CD4-positive, alpha-beta T cell (primary cell): Measurements from ENCODE around the gene SPG7. TPM values are rescaled to one million over a fixed set of nuclear protein-coding genes. Genes with fewer than 3 reads are reported as not detected.

Experiments
- ATAC-seq: fragments of 200-7000 bp; cut with Tn5 transposase; one replicate; pipeline ENCODE4 v1.10.0; 2022; ENCODE audit warnings: mild to moderate bottlenecking; ENCODE audit not compliant: poor library complexity
- CTCF ChIA-PET: fragments of 350-600 bp; sonication (Branson Sonifier 250); formaldehyde crosslinking; loops from one replicate; lab custom pipeline; 2021; ENCODE audit warnings: antibody characterized with exemption, inconsistent platforms; lab: Charles Lee
- POLR2A ChIA-PET: fragments of 350-600 bp; sonication (Branson Sonifier 250); formaldehyde crosslinking; loops from one replicate; lab custom pipeline; 2021; ENCODE audit warnings: antibody characterized with exemption, inconsistent platforms; lab: Charles Lee
- DNase-seq, 14 experiments: peaks; one replicate each; pipeline ENCODE4 v3.0.0-alpha.2; 2013 to 2020; ENCODE audit warnings: mixed read lengths in 2 of 14
- H3K27ac ChIP-seq, 2 donors: one replicate each; pipeline versions ENCODE4 v1.5.1 to v1.7.0; 2013; ENCODE audit warnings: low read length in 2 of 2, low read depth in 1 of 2, mild to moderate bottlenecking in 1 of 2
- H3K27me3 ChIP-seq, 2 experiments: 1 replicate in 1 of 2; 2 replicates in 1 of 2; pipeline versions ENCODE4 v1.6.1 to v1.7.0; 2013; ENCODE audit warnings: low read length in 2 of 2, control low read depth in 1 of 2, mild to moderate bottlenecking in 1 of 2, moderate library complexity in 1 of 2; ENCODE audit not compliant: insufficient read depth in 2 of 2, control insufficient read depth in 1 of 2
- H3K36me3 ChIP-seq: one replicate; pipeline ENCODE4 v1.6.1; 2013; ENCODE audit warnings: low read length, control low read depth; ENCODE audit not compliant: insufficient read depth
- H3K4me1 ChIP-seq: one replicate; pipeline ENCODE4 v1.6.1; 2013; ENCODE audit warnings: low read length, control low read depth; ENCODE audit not compliant: insufficient read depth
- H3K4me3 ChIP-seq: one replicate; pipeline ENCODE4 v1.5.1; 2013; ENCODE audit warnings: mild to moderate bottlenecking, low read length, moderate library complexity
- H3K9me3 ChIP-seq, 2 experiments: 1 replicate in 1 of 2; 2 replicates in 1 of 2; pipeline versions ENCODE4 v1.6.1 to v1.7.0; 2013; ENCODE audit warnings: low read length in 2 of 2, mild to moderate bottlenecking in 2 of 2, control low read depth in 1 of 2, moderate library complexity in 1 of 2; ENCODE audit not compliant: control insufficient read depth in 1 of 2, insufficient read depth in 1 of 2
- H3K27ac Mint-ChIP-seq: one replicate; pipeline ENCODE4 v1.8.0; 2020; ENCODE audit warnings: mixed read lengths
- H3K27me3 Mint-ChIP-seq: one replicate; pipeline ENCODE4 v1.8.0; 2021; ENCODE audit warnings: mixed read lengths
- H3K36me3 Mint-ChIP-seq: one replicate; pipeline ENCODE4 v1.8.0; 2021; ENCODE audit warnings: low read depth, mixed read lengths
- H3K4me1 Mint-ChIP-seq: one replicate; pipeline ENCODE4 v1.8.0; 2021; ENCODE audit warnings: low read depth, mixed read lengths
- H3K4me3 Mint-ChIP-seq: one replicate; pipeline ENCODE4 v1.8.0; 2020; ENCODE audit warnings: mild to moderate bottlenecking, mixed read lengths
- H3K9me3 Mint-ChIP-seq: one replicate; pipeline ENCODE4 v1.8.0; 2020; ENCODE audit warnings: mixed read lengths
- intact Hi-C, 2 experiments: fragments of 100-400 bp; cut with DNase I in 1 of 2; cut with micrococcal nuclease in 1 of 2; formaldehyde crosslinking; loops; one replicate each; pipeline versions ENCODE4 v1.15.1 to v1.9.0; 2023 to 2025; cut with DNase I, micrococcal nuclease
- total RNA-seq, 174 experiments: library from RNA in 2 of 174; stranded (reverse) in 2 of 174; gene quantifications; one replicate each; pipeline ENCODE4 v1.2.3 and lab custom pipeline; 2021 to 2026
- TF ChIP-seq, protein P1 (sequence below): fragments of 200-600 bp; IDR thresholded peaks from one replicate; pipeline ENCODE4 v1.8.0; 2022; ENCODE audit warnings: antibody characterized with exemption, mild to moderate bottlenecking

SPG7 gene
- total RNA-seq, 2 experiments from 2014 or later: 163 to 167 TPM

- no peaks in the 10 kb centered on the region for H3K9me3 Mint-ChIP-seq
- H3K27ac ChIP-seq: no peak overlapping the region
- TF ChIP-seq, protein P1, sequence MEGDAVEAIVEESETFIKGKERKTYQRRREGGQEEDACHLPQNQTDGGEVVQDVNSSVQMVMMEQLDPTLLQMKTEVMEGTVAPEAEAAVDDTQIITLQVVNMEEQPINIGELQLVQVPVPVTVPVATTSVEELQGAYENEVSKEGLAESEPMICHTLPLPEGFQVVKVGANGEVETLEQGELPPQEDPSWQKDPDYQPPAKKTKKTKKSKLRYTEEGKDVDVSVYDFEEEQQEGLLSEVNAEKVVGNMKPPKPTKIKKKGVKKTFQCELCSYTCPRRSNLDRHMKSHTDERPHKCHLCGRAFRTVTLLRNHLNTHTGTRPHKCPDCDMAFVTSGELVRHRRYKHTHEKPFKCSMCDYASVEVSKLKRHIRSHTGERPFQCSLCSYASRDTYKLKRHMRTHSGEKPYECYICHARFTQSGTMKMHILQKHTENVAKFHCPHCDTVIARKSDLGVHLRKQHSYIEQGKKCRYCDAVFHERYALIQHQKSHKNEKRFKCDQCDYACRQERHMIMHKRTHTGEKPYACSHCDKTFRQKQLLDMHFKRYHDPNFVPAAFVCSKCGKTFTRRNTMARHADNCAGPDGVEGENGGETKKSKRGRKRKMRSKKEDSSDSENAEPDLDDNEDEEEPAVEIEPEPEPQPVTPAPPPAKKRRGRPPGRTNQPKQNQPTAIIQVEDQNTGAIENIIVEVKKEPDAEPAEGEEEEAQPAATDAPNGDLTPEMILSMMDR: no peak
- H3K4me3 ChIP-seq: no peak overlapping the region
- H3K36me3 ChIP-seq: peaks cover 59% of the 10 kb centered on the region
- ChIA-PET CTCF (no interaction called here), POLR2A (no interaction called here)
- peaks cover 19% of the 10 kb centered on the region for H3K4me1 ChIP-seq
- H3K4me1 Mint-ChIP-seq: peaks cover 19% of the 10 kb centered on the region
- H3K4me3 Mint-ChIP-seq: no peak overlapping the region
- H3K27me3 ChIP-seq: no peaks in the 10 kb centered on the region
- H3K9me3 ChIP-seq: no peaks in the 10 kb centered on the region
- peaks cover 55% of the 10 kb centered on the region for H3K36me3 Mint-ChIP-seq
- intact Hi-C loops: no loop called here
- H3K27me3 Mint-ChIP-seq: no peaks in the 10 kb centered on the region
- no peak overlapping the region for H3K27ac Mint-ChIP-seq
- ATAC-seq (no peak), DNase-seq (no peak)
These were observed 39.1 kb downstream of the SPG7 start for GRCh38 chr16:89547291-89547690.

DNA sequence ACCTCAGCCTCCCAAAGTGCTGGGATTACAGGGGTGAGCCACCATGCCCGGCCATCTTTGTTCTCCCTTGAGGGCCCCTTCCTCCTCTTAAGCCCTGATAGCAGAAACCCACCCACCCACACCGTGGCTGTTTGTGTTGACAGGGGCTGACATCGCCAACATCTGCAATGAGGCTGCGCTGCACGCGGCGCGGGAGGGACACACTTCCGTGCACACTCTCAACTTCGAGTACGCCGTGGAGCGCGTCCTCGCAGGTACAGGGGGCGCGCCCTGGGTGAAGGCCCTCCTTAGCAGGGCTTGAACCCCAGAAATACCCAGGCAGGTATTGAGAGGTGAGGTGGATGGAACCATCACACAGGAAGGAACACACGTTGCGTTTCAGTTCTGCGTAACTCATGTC, 39.7 kb downstream of the SPG7 start:
- Histone ChIP-seq H3K9me3 (no peaks in the 10 kb centered on the region), H3K4me1 (peaks cover 19% of the 10 kb centered on the region), H3K36me3 (peaks cover 61% of the 10 kb centered on the region), H3K4me3 (no peak overlapping the region), H3K27me3 (no peaks in the 10 kb centered on the region), H3K27ac (no peak overlapping the region)
- Mint-ChIP-seq H3K27ac (peak overlapping the region; percentile 91), H3K9me3 (no peaks in the 10 kb centered on the region), H3K36me3 (peaks cover 55% of the 10 kb centered on the region), H3K27me3 (no peaks in the 10 kb centered on the region), H3K4me3 (no peak overlapping the region), H3K4me1 (peaks cover 15% of the 10 kb centered on the region)
- ATAC-seq: no peak
- POLR2A ChIA-PET: interaction anchor here (1.0 kb wide), 1 partner anchor 57 kb away, joined by 3 read pairs; no protein-coding TSS in a partner anchor
- TF ChIP-seq, protein P1: no peak
- DNase-seq: no peak
- intact Hi-C loops: loop anchor here in 1 of 2 experiments (2.0 kb wide), 1 partner anchor 13 kb away; no protein-coding TSS in a partner anchor
- CTCF ChIA-PET: no interaction called here

DNA sequence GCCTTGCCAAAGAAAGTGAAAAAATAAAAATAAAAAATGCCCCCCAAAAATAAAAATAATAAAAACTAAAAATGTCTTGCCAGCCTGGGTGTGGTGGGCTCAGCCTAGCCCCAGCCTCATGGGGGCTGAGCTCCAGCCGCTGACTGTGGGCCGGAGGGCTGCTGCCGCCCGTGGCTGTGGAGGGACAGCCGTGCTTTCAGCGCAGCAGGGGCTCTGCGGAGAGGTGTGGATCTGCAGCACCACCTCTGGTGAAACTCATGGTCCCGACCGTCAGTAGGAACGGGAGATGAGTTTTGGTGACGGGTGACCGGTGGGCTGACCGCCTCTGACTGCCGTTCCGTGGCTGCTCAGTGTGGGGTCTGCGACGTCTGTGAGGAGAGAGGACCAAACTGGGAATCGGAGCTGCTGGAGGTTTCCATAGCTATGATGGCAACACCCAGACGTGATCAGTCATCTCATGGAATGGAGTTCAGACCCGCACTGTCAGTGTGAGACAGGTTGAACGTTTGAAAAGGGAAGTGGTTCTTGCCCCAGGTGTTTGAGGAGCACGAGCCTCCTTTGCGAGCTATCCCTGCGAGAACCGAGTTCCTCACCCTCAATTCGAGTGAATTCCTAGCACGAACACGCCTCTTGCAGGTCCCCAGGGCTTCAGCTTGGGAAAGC, 40.3 kb downstream of the SPG7 start:
- Histone ChIP-seq H3K9me3 (no peaks in the 10 kb centered on the region), H3K27ac (peak overlapping the region in 1 of 2 donors; percentile 36), H3K27me3 (no peaks in the 10 kb centered on the region), H3K36me3 (peaks cover 67% of the 10 kb centered on the region), H3K4me1 (peaks cover 19% of the 10 kb centered on the region), H3K4me3 (no peak overlapping the region)
- Mint-ChIP-seq H3K4me3 (peak overlapping the region; percentile 74), H3K36me3 (peaks cover 59% of the 10 kb centered on the region), H3K9me3 (no peaks in the 10 kb centered on the region), H3K27ac (peak overlapping the region; percentile 91), H3K4me1 (peaks cover 15% of the 10 kb centered on the region), H3K27me3 (no peaks in the 10 kb centered on the region)
- TF ChIP-seq, protein P1: no peak
- intact Hi-C loops: loop anchor here in 1 of 2 experiments (2.0 kb wide), 1 partner anchor 14 kb away; no protein-coding TSS in a partner anchor
- ATAC-seq (peak; percentile 70), DNase-seq (no peak)
- CTCF ChIA-PET: interaction anchor here (1.1 to 1.4 kb wide), 2 partner anchors 9 kb away, joined by 3 to 7 read pairs; no protein-coding TSS in a partner anchor
- POLR2A ChIA-PET: interaction anchor here (1.0 to 2.9 kb wide), 7 partner anchors 8 to 57 kb away, joined by 3 to 20 read pairs (median 3); partner anchors contain the start of gene SPG7
